WTC11 (cell line): ENCODE measurements around the gene HBZ.

ENCODE experiments used
- CREM ChIP-seq: sonication (generic); formaldehyde crosslinking; IDR thresholded peaks from 2 replicates; pipeline ENCODE4 v1.8.1; 2022; ENCODE audit warnings: mild to moderate bottlenecking, missing genetic modification reagents, moderate library complexity
- NR2C2 ChIP-seq: sonication (generic); formaldehyde crosslinking; IDR thresholded peaks from 2 replicates; pipeline ENCODE4 v1.8.0; 2022; ENCODE audit warnings: mild to moderate bottlenecking, missing genetic modification reagents
- SOX15 ChIP-seq: fragments of 250-450 bp; sonication (Bioruptor Pico); IDR thresholded peaks from 2 replicates; pipeline ENCODE4 v1.9.0; 2021; ENCODE audit warnings: mild to moderate bottlenecking
- TP53 ChIP-seq: sonication (generic); formaldehyde crosslinking; IDR thresholded peaks from 2 replicates; pipeline ENCODE4 v1.8.1; 2023; ENCODE audit warnings: mild to moderate bottlenecking, missing genetic modification reagents
- ZNF138 ChIP-seq: sonication (generic); formaldehyde crosslinking; conservative IDR thresholded peaks from 2 replicates; pipeline ENCODE4 v1.8.1; 2022; ENCODE audit warnings: mild to moderate bottlenecking, moderate library complexity, missing genetic modification reagents
- TF ChIP-seq, protein P1 (sequence below): fragments of 200-600 bp; IDR thresholded peaks from 2 replicates; pipeline ENCODE4 v1.8.0; 2022; ENCODE audit warnings: antibody characterized with exemption
- TF ChIP-seq, protein P2 (sequence below): sonication (generic); formaldehyde crosslinking; IDR thresholded peaks from 2 replicates; pipeline ENCODE4 v1.8.1; 2023; ENCODE audit warnings: mild to moderate bottlenecking, missing genetic modification reagents, moderate library complexity
- TF ChIP-seq, protein P3 (sequence below): sonication (generic); formaldehyde crosslinking; conservative IDR thresholded peaks from 2 replicates; pipeline ENCODE4 v1.8.1; 2022; ENCODE audit warnings: mild to moderate bottlenecking, missing genetic modification reagents
- TF ChIP-seq, protein P4 (sequence below): sonication (generic); formaldehyde crosslinking; IDR thresholded peaks from 2 replicates; pipeline ENCODE4 v1.8.1; 2022; ENCODE audit warnings: mild to moderate bottlenecking, missing genetic modification reagents, moderate library complexity, borderline replicate concordance
- TF ChIP-seq, protein P5 (sequence below): sonication (generic); formaldehyde crosslinking; IDR thresholded peaks from 2 replicates; pipeline ENCODE4 v1.8.1; 2023; ENCODE audit warnings: mild to moderate bottlenecking, missing genetic modification reagents, moderate library complexity
- TF ChIP-seq, protein P6 (sequence below): sonication (generic); formaldehyde crosslinking; IDR thresholded peaks from 2 replicates; pipeline ENCODE4 v1.8.1; 2023; ENCODE audit warnings: mild to moderate bottlenecking, missing genetic modification reagents, borderline replicate concordance

DNA sequence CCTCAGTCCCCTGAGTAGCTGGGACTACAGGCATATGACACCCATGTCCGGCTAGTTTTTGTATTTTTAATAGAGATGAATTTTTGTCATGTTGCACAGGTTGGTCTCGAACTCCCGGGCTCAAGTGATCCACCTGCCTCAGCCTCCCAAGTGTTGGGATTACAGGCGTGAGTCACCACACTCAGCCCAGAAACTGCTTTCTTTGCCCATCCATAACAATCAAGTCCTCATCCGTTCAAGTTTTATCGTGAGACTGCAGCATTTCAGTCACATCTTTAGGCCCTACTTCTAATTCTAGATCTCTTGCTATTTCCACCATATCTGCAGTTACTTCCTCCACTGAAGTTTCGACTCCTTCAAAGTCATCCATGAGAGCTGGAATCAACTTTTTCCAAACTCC lies 20.3 kb upstream of the HBZ start:
- TF ChIP-seq SOX15 (CRISPR knock-in tag) (no peak), NR2C2 (CRISPR knock-in tag) (no peak), ZNF138 (CRISPR knock-in tag) (no peak), TP53 (CRISPR knock-in tag) (no peak), CREM (CRISPR knock-in tag) (no peak)
- TF ChIP-seq, protein P1, sequence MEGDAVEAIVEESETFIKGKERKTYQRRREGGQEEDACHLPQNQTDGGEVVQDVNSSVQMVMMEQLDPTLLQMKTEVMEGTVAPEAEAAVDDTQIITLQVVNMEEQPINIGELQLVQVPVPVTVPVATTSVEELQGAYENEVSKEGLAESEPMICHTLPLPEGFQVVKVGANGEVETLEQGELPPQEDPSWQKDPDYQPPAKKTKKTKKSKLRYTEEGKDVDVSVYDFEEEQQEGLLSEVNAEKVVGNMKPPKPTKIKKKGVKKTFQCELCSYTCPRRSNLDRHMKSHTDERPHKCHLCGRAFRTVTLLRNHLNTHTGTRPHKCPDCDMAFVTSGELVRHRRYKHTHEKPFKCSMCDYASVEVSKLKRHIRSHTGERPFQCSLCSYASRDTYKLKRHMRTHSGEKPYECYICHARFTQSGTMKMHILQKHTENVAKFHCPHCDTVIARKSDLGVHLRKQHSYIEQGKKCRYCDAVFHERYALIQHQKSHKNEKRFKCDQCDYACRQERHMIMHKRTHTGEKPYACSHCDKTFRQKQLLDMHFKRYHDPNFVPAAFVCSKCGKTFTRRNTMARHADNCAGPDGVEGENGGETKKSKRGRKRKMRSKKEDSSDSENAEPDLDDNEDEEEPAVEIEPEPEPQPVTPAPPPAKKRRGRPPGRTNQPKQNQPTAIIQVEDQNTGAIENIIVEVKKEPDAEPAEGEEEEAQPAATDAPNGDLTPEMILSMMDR, result no peak
- TF ChIP-seq, protein P2, sequence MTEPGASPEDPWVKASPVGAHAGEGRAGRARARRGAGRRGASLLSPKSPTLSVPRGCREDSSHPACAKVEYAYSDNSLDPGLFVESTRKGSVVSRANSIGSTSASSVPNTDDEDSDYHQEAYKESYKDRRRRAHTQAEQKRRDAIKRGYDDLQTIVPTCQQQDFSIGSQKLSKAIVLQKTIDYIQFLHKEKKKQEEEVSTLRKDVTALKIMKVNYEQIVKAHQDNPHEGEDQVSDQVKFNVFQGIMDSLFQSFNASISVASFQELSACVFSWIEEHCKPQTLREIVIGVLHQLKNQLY (CRISPR knock-in tag), result no peak
- TF ChIP-seq, protein P3, sequence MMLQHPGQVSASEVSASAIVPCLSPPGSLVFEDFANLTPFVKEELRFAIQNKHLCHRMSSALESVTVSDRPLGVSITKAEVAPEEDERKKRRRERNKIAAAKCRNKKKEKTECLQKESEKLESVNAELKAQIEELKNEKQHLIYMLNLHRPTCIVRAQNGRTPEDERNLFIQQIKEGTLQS (CRISPR knock-in tag), result no peak
- TF ChIP-seq, protein P4, sequence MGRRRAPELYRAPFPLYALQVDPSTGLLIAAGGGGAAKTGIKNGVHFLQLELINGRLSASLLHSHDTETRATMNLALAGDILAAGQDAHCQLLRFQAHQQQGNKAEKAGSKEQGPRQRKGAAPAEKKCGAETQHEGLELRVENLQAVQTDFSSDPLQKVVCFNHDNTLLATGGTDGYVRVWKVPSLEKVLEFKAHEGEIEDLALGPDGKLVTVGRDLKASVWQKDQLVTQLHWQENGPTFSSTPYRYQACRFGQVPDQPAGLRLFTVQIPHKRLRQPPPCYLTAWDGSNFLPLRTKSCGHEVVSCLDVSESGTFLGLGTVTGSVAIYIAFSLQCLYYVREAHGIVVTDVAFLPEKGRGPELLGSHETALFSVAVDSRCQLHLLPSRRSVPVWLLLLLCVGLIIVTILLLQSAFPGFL (CRISPR knock-in tag), result no peak
- TF ChIP-seq, protein P5, sequence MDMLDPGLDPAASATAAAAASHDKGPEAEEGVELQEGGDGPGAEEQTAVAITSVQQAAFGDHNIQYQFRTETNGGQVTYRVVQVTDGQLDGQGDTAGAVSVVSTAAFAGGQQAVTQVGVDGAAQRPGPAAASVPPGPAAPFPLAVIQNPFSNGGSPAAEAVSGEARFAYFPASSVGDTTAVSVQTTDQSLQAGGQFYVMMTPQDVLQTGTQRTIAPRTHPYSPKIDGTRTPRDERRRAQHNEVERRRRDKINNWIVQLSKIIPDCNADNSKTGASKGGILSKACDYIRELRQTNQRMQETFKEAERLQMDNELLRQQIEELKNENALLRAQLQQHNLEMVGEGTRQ (CRISPR knock-in tag), result no peak
- TF ChIP-seq, protein P6, sequence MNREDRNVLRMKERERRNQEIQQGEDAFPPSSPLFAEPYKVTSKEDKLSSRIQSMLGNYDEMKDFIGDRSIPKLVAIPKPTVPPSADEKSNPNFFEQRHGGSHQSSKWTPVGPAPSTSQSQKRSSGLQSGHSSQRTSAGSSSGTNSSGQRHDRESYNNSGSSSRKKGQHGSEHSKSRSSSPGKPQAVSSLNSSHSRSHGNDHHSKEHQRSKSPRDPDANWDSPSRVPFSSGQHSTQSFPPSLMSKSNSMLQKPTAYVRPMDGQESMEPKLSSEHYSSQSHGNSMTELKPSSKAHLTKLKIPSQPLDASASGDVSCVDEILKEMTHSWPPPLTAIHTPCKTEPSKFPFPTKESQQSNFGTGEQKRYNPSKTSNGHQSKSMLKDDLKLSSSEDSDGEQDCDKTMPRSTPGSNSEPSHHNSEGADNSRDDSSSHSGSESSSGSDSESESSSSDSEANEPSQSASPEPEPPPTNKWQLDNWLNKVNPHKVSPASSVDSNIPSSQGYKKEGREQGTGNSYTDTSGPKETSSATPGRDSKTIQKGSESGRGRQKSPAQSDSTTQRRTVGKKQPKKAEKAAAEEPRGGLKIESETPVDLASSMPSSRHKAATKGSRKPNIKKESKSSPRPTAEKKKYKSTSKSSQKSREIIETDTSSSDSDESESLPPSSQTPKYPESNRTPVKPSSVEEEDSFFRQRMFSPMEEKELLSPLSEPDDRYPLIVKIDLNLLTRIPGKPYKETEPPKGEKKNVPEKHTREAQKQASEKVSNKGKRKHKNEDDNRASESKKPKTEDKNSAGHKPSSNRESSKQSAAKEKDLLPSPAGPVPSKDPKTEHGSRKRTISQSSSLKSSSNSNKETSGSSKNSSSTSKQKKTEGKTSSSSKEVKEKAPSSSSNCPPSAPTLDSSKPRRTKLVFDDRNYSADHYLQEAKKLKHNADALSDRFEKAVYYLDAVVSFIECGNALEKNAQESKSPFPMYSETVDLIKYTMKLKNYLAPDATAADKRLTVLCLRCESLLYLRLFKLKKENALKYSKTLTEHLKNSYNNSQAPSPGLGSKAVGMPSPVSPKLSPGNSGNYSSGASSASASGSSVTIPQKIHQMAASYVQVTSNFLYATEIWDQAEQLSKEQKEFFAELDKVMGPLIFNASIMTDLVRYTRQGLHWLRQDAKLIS, result no peak
